Keratinocyte (primary cell): ENCODE results near the gene THRAP3. TPM values are rescaled to one million over a fixed set of nuclear protein-coding genes. Genes with fewer than 3 reads are reported as not detected.

ENCODE experiments used
- DNase-seq: peaks from one replicate; pipeline ENCODE4 v3.0.0-alpha.2; 2011; ENCODE audit warnings: low read depth, missing footprints, low spot score
- FAIRE-seq: peaks from 2 replicates; lab custom pipeline; 2011; peaks lifted over from hg19 to GRCh38; lab: Jason Lieb, UNC
- H2AFZ ChIP-seq: 2 replicates; pipeline ENCODE4 v1.6.0; 2012; ENCODE audit warnings: low read length, control low read depth, inconsistent platforms; ENCODE audit not compliant: control insufficient read depth
- H3K27ac ChIP-seq: 2 replicates; pipeline ENCODE4 v1.5.1; 2011; ENCODE audit warnings: low read length; ENCODE audit not compliant: control insufficient read depth, insufficient read depth
- H3K27me3 ChIP-seq: 3 replicates; pipeline ENCODE4 v1.6.0; 2011; ENCODE audit warnings: low read length; ENCODE audit not compliant: control insufficient read depth, insufficient read depth; ENCODE audit errors: extremely low read depth
- H3K36me3 ChIP-seq, 2 experiments: 2 replicates in 1 of 2; 3 replicates in 1 of 2; pipeline ENCODE4 v1.5.1; 2011; ENCODE audit warnings: low read length in 2 of 2, mild to moderate bottlenecking in 1 of 2; ENCODE audit not compliant: control insufficient read depth in 2 of 2, insufficient read depth in 2 of 2; ENCODE audit errors: extremely low read depth in 1 of 2
- H3K4me1 ChIP-seq: 3 replicates; pipeline ENCODE4 v1.5.1; 2011; ENCODE audit warnings: low read length; ENCODE audit not compliant: control insufficient read depth, insufficient read depth; ENCODE audit errors: extremely low read depth
- H3K4me2 ChIP-seq: 3 replicates; pipeline ENCODE4 v1.6.0; 2011; ENCODE audit warnings: low read depth, low read length; ENCODE audit not compliant: control insufficient read depth, insufficient read depth; ENCODE audit errors: extremely low read depth
- H3K4me3 ChIP-seq, 3 experiments: fragments of 200-600 bp in 1 of 3; sonication (generic) in 1 of 3; 2 replicates in 2 of 3; 3 replicates in 1 of 3; pipeline ENCODE4 v1.5.1; 2011 to 2016; ENCODE audit warnings: low read length in 3 of 3, mild to moderate bottlenecking in 3 of 3, control low read depth in 2 of 3, inconsistent platforms in 1 of 3, low read depth in 1 of 3, mixed read lengths in 1 of 3, mixed run types in 1 of 3, moderate library complexity in 1 of 3; ENCODE audit not compliant: control insufficient read depth in 2 of 3, insufficient read depth in 2 of 3; ENCODE audit errors: extremely low read depth in 1 of 3
- H3K79me2 ChIP-seq: 2 replicates; pipeline ENCODE4 v1.6.0; 2012; ENCODE audit warnings: low read length; ENCODE audit not compliant: control insufficient read depth, insufficient read depth
- H3K9ac ChIP-seq: 3 replicates; pipeline ENCODE4 v1.6.0; 2011; ENCODE audit warnings: low read length; ENCODE audit not compliant: control insufficient read depth, insufficient read depth; ENCODE audit errors: extremely low read depth
- H3K9me1 ChIP-seq: 3 replicates; pipeline ENCODE4 v1.6.0; 2011; ENCODE audit warnings: low read length; ENCODE audit not compliant: control insufficient read depth, insufficient read depth; ENCODE audit errors: extremely low read depth
- H3K9me3 ChIP-seq: 2 replicates; pipeline ENCODE4 v1.5.1; 2012; ENCODE audit warnings: low read depth, low read length; ENCODE audit not compliant: control insufficient read depth
- H4K20me1 ChIP-seq: 3 replicates; pipeline ENCODE4 v1.6.0; 2011; ENCODE audit warnings: low read length; ENCODE audit not compliant: control insufficient read depth, insufficient read depth; ENCODE audit errors: extremely low read depth
- EZH2 ChIP-seq: IDR thresholded peaks from one replicate; pipeline ENCODE4 v1.6.1; 2012; ENCODE audit warnings: inconsistent platforms, mild to moderate bottlenecking, low read length, moderate library complexity
- dilution Hi-C: fragments of 300-500 bp; cut with MboI; formaldehyde crosslinking; loops from one replicate; pipeline ENCODE4 v1.7.0; 2020; ENCODE audit warnings: low sequenced_read_pairs; ENCODE audit not compliant: extremely low pct_ligation_motif_present
- polyA plus RNA-seq, 5 experiments: library from polyadenylated mRNA; depleted of rRNA in 3 of 5; stranded (reverse) in 3 of 5; stranded (forward) in 1 of 5; unstranded in 1 of 5; fragments of >200 nt; gene quantifications; 1 replicate in 1 of 5; 2 replicates in 3 of 5; 3 replicates in 1 of 5; pipeline versions ENCODE4 v1.2.1 to v1.2.3, GENCODE V29; 2011 to 2012; ENCODE audit warnings: missing spikeins in 2 of 5, low read depth in 1 of 5, low replicate concordance in 1 of 5
- TF ChIP-seq, protein P1 (sequence below), 3 experiments: IDR thresholded peaks in 1 of 3; conservative IDR thresholded peaks in 1 of 3; optimal IDR thresholded peaks in 1 of 3; 2 replicates in 2 of 3; 3 replicates in 1 of 3; pipeline versions ENCODE3 to v1.5.1; 2011; ENCODE audit warnings: low read length in 3 of 3, mild to moderate bottlenecking in 3 of 3, moderate library complexity in 2 of 3, control low read depth in 1 of 3, inconsistent platforms in 1 of 3; ENCODE audit not compliant: insufficient read depth in 2 of 3; ENCODE audit errors: extremely low read depth in 1 of 3

The THRAP3 gene
- polyA plus RNA-seq, 1 donor (not counting 4 experiments of a cell fraction or from before 2014, with no cell fraction given), result 79.6 TPM

DNA sequence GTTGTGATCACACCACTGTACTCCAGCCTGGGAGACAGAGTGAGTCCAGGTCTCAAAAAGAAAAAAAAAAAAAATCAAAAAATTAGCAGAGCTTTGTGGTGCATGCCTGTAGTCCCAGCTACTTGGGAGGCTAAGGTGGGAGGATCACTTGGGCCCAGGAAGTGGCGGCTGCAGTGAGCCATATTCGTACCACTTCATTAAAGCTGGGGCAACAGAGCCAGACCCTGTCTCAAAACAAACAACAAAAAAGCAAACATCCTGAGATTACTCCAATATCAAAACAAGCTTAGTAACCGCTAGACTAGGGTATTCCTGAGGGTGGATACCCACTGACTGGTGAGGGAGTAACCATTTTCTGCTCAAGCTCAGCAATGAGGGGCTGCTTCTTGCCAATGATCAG, 12.9 kb upstream of the THRAP3 start:
- TF ChIP-seq, protein P1, sequence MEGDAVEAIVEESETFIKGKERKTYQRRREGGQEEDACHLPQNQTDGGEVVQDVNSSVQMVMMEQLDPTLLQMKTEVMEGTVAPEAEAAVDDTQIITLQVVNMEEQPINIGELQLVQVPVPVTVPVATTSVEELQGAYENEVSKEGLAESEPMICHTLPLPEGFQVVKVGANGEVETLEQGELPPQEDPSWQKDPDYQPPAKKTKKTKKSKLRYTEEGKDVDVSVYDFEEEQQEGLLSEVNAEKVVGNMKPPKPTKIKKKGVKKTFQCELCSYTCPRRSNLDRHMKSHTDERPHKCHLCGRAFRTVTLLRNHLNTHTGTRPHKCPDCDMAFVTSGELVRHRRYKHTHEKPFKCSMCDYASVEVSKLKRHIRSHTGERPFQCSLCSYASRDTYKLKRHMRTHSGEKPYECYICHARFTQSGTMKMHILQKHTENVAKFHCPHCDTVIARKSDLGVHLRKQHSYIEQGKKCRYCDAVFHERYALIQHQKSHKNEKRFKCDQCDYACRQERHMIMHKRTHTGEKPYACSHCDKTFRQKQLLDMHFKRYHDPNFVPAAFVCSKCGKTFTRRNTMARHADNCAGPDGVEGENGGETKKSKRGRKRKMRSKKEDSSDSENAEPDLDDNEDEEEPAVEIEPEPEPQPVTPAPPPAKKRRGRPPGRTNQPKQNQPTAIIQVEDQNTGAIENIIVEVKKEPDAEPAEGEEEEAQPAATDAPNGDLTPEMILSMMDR (optimal IDR thresholded peaks at IDR 0.05 in 1 of 3, IDR thresholded peaks at IDR 0.05 in 1 of 3, conservative IDR thresholded peaks at IDR 0.05 in 1 of 3; ENCODE audit: extremely low read depth in 1 of 3, insufficient read depth in 2 of 3, low read length in 3 of 3), result no peak
- no peak for TF ChIP-seq EZH2
- Histone ChIP-seq H3K36me3 (no peaks in the 10 kb centered on the region), H3K4me1 (peaks cover 5% of the 10 kb centered on the region), H3K9ac (no peak overlapping the region), H3K4me3 (no peak overlapping the region), H2AFZ (no peak overlapping the region), H3K9me3 (no peaks in the 10 kb centered on the region), H3K27ac (no peak overlapping the region), H3K9me1 (no peaks in the 10 kb centered on the region), H3K27me3 (no peaks in the 10 kb centered on the region), H4K20me1 (no peaks in the 10 kb centered on the region), H3K4me2 (no peak overlapping the region), H3K79me2 (no peaks in the 10 kb centered on the region)
- DNase-seq, result no peak
- FAIRE-seq, result no peak
- dilution Hi-C loops, result no loop called here

GRCh38 chr1:36211841-36212240, 12.4 kb upstream of the THRAP3 start:
- dilution Hi-C loops, result no loop called here
- Histone ChIP-seq H3K36me3 (no peaks in the 10 kb centered on the region), H3K27me3 (no peaks in the 10 kb centered on the region), H3K9ac (no peak overlapping the region), H3K4me3 (no peak overlapping the region), H3K4me2 (no peak overlapping the region), H2AFZ (no peak overlapping the region), H3K27ac (no peak overlapping the region), H3K9me3 (no peaks in the 10 kb centered on the region), H3K9me1 (no peaks in the 10 kb centered on the region), H3K4me1 (peaks cover 5% of the 10 kb centered on the region), H4K20me1 (no peaks in the 10 kb centered on the region), H3K79me2 (no peaks in the 10 kb centered on the region)
- no peak for TF ChIP-seq EZH2
- TF ChIP-seq, protein P1 (optimal IDR thresholded peaks at IDR 0.05 in 1 of 3, IDR thresholded peaks at IDR 0.05 in 1 of 3, conservative IDR thresholded peaks at IDR 0.05 in 1 of 3; ENCODE audit: extremely low read depth in 1 of 3, insufficient read depth in 2 of 3, low read length in 3 of 3), result no peak
- no peak for FAIRE-seq
- DNase-seq, result no peak
